DMS153 treated with DMSO at 0.1 percent for 48 hours (cell line): ENCODE data around the gene TACC3.

Source experiments
- DNase-seq: peaks from one replicate; lab custom pipeline; 2025; ENCODE audit not compliant: unreplicated experiment; lab: John Stamatoyannopoulos, UW

The TACC3 gene

DNA sequence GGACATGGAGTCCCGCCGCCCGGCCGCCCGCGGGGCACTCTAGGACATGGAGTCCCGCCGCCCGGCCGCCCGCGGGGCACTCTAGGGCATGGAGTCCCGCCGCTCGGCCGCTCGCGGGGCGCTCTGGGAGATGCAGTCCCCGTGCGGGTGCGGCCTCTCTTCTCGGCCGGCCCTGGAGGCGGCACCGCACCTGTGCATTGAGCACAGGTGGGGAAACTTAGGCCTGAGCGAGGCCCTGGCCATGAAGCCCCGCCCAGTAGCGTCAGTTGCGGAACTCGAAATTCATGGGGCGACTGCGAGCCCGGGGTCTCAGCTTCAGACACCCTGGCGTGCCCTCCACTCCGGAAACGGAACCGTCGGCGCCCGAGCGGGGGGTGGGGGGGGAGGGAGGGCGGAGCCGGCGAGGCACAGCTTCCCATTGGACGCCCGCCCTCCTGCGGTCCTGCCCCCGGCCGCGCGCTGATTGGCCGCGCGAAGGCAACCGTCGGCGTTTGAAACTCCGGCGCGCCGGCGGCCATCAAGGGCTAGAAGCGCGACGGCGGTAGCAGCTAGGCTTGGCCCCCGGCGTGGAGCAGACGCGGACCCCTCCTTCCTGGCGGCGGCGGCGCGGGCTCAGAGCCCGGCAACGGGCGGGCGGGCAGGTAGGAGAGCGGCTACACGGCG is at the start of gene TACC3, which contains the start of gene TMEM129:
Gene TACC3, plus strand, starts transcription at position 519 of the 663 bp plus-strand sequence. CDS start 1,901 bp downstream, outside the sequence.
Gene TMEM129, minus strand, starts transcription at position 321 of the 663 bp plus-strand sequence. CDS start 486 bp downstream, outside the sequence.
- DNase-seq: peak; percentile 75

DNA sequence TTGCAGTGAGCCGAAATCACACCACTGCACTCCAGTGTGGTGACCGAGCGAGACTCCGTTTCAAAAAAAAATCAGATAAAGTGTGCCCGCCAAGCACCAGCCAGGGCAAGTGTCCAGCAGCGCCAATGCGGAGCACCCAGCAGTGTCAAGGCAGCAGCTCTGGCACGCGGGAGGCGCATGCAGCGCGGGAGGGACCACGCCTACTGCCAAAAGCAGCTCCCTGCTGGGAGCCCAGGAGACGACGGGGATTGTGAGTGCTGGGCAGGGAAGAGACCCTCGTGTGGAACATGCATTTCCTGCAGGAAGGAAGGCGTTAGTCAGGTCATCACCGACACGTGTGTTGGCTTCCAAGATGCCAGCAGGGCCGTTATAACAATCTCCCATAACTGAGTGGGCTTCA is 47.6 kb upstream of the TACC3 start:
- no peak for DNase-seq

DNA sequence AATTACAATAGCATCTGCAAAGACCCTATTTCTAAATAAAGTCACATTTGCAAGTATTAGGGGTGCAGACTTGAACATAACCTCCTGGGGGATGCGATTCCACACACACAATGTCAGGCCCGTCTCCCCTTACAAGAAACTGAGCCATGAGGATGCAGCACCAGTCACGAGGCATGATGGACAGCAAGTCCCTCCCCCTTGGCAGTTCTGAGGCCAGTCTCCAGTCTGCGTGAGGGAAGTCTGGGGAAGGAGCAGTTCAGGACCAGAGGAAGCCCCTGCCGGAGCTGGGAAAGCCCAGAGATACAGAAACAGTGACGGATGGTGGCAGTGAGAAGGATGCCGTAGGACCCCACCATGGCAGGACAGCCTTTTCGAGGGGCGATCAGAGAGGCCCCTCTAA is 46.6 kb upstream of the TACC3 start:
- no peak for DNase-seq

DNA sequence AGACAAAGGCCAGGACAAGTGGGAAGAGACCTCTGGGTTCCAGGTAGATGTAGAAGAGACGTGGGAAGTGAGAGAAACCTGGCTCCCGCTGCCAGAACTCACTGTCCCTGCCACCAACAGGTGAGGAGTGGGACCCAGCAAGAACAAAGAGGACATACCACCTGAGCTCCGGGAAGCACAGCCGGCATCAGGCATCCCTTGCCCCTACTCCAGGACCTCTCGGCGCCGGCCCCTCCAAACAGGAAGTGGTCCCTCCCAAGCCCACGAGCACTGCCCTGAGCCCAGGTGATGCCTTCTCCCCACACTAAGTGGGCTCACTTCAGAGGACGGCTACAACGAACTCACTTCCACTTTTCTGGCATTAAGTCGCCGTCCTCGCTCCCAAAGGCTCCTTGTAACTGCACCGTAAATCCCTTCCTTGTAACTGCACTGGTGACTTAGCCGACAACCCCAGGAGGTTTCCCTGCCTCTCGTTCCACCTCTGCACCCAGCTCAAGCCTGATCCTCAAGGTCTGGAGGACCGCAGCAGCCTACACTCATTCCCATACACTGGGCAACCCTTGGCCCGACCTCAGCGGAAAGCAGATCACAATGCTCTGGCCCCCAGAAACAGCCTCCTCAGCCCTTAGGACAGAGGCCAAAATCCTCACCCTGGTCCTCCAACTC is 46.1 kb upstream of the TACC3 start:
- DNase-seq: no peak

DNA sequence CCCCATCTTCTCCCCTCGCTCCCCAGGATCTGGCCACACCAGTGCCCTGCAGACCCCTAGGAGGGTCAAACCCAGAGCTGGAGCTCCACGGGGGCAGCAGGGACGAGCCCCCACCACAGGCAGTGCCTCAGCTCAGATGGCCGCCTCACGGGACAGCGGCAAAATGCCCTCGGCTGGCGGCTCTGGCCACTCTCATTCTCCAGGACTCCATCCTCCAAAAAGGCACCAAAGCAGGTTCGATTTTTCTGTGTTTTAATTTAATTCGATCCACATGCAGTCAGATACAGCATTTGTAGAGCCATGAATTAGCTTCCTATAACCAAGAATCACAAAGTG is 45.6 kb upstream of the TACC3 start:
- DNase-seq: no peak

DNA sequence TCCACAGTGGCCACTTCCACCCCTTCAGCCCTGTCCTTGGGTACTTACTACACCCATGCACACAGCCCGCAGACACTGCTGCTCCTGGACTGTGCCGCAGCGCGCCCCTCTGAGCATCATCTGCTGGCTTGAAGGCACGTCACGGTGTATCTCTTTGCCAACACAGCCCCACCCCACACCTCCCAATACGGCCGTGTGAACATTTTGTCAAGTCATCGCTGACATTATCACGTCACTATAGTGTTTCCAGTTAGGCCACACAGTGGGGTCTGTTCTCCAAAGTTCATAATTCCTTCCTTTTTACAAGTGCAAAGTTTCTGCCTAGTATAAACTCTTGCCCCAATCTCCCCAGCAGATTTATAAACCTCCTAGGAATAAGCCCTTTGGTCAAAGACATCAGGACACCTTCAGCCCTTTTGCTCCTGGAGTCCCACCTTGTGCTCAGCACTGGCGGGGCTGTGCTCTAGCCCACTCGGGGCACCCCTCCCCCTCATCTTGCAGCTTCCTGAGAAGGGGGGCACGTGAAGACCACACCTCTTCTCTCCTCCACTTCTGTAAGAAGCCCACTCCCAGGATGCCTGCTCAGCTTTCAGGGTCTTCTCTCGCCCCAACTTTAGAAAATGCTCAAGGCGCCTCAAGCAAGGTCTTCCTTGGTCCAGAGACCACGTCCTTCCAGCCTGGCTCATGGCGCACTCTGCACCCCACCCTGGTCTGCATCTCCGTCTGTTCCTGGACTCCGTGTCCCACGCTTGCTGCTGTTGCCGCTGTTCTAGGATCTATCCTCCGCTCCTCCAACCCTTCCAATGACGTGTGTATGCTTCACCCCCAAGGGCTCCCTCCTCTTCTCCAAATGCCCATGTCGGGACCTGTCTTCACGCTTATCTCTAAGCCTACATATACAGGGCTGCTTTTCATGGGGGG is 44.5 kb upstream of the TACC3 start:
- DNase-seq: no peak

DNA sequence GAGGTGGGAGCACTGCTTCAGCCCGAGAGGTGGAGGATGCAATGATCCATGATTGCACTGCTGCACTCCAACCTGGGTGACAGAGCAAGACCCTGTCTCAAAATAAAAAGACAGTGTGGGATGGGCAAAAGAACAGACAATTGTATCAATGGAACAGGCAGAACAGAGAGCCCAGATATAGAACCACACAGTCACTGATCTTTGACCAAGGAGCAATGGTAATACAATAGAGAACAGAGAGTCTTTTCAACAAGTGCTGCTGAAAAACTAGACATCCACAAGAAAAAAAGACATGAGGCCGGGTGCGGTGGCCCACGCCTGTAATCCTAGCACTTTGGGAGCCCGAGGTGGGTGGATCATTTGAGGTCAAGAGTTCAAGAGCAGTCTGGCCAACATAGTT is 43.1 kb upstream of the TACC3 start:
- DNase-seq: no peak

DNA sequence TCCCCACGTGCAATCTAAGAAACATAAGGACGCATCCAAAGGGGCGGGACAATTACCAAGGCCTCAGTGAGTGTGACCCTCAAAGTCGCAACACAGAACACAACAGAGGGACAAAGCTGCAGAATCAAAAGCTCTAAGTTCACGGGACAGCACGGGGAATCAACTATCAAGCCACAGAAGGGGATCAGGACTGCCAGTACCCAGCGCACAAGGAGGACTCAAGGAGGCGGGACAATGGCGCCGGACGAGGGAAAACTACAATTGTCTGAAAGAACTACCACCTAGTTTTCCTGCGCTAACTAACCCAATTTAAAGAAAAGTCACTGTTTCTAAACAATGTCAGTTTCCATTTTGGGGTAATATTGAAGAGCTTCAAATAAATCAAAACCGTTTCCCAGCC is 38.5 kb upstream of the TACC3 start:
- no peak for DNase-seq

DNA sequence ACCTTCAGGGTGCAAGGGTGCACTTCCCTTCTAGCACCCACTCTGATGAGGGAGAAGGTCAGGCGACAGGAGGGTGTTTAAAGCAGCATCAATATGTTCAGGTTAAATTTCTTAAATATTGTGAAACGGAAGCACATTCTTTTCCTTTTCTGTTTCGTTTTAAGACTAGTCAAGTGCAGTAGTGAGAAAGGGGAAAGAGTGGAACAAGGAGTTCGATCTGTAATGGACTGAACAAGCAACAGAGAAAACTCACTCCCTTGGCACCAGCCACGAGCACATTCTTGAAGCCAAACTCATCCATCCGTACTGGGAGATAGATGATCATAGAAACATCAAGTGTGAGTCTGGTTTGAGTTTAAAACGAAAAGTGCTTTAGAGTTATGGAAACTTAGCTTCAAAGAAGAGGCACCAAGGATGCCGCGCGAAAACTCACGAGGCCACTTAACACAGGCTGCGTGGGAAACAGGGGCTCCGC is 38.0 kb upstream of the TACC3 start:
- no peak for DNase-seq

DNA sequence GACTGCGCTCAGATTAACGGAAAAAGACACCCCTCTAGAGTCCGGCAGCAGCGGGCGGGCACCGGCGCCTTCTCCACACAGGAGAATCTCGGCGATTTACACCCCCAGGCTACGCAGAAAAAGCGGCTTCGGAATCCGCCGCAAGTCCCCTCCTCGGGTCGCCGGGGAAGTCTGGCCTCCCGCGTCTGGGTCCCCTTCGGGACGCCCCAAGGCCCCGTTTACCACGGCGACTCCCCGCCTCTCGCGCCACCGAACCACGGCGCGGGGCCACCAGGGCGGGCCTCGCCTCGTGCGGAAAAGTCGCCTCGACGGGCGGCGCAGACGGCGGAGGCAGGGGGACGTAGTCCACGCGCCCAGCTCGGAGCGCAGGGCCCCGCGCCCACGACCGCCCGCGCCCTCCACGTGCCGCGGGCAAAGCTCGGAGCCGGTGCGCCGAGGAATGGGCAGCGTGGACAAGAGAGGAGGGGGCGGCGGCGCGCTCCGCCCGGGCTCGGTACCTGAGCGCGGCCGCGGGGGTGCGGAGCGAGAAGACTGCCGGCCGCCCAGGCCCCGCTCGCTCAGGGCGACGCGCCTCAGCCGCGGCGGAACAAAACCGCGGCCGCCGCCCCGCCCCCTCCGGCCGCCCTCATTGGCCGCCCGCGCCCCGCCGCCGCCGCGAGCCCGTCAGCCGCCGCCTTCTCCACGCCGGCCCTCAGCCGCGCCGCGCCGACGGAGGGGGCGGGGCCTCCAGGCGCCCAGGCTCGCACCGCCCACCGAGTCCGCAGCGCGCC is 37.4 kb upstream of the TACC3 start, which contains the start of gene FAM53A:
Gene FAM53A, minus strand, starts transcription at position 578 of the 770 bp plus-strand sequence. CDS start 15,572 bp downstream, outside the sequence.
- DNase-seq: no peak

DNA sequence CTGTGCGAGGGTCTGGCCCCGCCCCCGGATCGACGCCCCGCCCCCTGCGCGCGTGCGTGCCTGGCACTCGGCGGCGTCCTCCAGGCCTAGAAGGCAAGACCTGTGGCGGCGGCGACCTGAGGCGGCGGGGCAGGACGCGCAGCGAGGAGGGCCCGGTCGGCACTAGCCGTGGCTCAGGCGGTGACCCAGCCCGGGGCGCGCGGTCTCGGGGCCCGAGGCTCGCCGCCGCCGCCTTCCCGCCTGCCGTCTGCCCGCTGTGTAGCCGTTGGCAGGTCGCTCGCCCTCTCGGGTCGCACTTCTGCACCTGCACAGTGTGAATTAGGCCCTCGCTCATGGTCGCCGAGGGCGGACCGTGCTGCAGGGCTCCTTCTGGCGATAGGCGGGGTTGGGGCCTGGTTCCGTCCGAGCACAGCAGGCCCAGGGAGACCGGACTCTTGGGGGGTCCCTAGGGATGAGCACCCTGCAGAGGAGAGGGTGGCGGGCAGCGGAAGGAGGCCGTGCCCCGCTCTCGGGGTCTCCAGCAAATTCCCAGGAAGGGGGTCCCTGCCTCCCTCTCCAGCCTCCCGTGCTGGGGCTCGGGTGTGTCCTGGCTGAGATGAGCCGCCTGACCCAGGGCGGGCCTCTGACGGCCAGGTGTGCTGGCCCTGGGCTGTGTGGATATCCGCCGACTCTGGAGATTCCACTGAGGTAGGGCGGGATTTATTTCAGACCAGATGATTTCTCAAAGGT is 36.7 kb upstream of the TACC3 start:
- DNase-seq: no peak

DNA sequence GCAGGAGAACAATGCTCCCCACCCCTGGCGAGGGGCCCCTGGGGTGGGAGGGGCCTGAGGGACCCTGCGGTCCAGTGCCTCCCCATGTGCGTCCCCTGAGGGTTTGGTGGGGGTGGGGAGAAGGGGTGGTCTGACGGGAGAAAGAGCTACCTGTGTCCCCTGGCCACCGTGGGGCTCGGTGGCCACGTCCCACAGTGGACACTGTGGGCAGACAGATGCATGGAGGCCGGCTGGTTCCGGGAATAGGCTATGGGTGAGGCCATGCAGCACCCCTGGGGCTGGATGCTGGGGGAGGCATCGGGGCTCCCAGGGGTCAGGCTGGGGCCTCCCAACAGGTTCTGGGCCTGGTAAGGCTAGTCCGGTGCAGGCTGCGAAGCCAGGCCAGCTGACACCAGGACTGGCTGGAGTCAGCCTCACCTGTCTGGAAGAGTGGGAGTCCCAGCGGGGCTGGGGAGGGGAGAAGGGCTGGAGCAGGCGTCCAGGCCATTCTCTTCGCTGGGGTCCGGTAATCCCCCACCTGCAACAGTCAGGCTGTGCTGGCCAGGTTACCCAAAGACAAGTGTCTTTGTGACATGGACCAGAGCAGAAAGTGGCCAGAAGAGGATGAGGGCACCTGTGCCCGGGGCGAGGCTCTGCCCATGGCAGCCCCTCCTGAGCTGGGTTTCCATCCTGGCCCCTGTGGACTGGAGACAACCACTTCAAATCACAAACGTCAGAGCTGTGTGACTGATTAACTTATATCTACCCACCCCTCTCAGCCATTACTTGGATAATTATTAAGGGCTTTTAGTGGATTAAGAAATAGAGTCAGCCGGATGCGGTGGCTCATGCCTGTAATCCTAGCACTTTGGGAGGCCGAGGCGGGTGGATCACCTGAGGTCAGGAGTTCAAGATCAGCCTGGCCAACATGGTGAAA is 35.8 kb upstream of the TACC3 start:
- DNase-seq: no peak

DNA sequence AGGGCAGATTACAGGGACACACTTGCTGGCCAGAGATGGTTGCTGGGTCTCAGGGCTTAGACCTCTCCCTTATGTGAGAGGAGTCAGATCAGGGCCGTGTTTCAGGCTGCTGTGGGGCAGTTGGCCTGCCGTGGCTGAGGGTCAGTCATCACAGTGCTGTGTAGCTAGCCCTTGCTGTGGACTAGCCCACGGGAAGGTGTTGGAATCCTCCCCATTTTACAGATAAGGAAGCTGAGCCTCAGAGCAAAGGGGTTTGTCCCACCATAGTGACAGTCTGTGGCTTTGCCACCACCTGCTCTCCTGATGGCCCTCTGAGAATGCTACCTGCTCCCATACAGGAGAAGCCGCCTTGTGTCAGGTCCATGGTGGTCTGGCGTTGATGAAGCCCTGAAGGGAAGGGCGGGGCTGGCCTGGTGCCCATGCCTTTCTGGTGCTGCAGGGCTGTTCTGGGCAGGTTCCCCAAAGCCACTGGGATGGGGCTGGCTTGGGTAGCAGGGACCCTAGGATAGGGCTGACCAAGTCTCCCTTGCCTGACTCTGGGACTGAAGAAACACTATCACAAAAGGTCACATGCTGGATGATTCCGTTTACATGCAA is 34.8 kb upstream of the TACC3 start:
- DNase-seq: no peak

DNA sequence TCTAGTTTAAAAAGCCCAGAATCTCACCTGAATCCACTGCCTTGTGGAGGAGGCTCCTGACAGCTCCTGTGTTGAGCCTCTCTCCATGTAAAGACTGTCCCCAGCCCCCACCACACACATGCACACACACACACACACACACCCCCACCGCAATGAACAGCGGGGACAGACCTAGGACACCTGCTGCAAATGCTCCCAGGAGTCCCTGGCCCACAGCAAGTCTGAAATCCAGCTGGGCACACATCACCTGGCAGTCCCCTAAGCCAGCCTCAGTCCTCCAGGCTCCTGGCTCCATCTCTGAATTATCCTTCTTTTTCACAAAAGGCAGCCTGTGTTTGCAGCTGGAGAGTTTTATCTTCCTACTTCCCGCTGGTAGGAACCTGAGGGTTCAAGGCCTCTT is 30.6 kb upstream of the TACC3 start:
- no peak for DNase-seq

DNA sequence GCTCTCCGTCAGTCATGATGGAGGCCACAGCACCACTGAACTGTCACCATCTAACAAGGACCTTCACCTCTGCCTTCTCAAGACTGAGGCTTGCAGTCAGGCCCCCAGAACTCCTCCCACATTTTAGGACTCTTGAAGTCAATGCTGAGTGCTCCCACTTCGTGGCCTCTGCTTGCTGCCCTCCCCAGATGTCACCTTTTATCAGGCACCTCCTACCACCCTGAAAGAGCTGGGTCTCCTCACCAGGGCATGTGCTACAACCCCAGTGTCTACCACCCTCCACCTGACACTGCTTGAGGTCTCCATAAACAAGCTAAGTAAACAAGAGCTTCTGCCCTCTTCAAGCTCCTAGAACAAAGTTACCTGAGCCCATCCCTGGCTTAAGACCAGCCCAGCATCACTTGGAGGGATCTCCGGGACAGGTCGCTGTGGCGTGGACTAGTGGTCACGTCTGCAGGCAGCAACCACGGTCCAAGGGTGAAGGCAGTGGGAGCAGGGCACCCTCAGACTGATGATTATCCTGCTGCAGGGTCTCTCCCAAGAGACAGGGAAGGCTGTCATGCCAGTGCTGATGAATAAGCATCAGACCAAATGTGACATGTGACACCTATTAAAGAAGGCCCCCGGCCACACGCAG is 29.5 kb upstream of the TACC3 start:
- DNase-seq: no peak

DNA sequence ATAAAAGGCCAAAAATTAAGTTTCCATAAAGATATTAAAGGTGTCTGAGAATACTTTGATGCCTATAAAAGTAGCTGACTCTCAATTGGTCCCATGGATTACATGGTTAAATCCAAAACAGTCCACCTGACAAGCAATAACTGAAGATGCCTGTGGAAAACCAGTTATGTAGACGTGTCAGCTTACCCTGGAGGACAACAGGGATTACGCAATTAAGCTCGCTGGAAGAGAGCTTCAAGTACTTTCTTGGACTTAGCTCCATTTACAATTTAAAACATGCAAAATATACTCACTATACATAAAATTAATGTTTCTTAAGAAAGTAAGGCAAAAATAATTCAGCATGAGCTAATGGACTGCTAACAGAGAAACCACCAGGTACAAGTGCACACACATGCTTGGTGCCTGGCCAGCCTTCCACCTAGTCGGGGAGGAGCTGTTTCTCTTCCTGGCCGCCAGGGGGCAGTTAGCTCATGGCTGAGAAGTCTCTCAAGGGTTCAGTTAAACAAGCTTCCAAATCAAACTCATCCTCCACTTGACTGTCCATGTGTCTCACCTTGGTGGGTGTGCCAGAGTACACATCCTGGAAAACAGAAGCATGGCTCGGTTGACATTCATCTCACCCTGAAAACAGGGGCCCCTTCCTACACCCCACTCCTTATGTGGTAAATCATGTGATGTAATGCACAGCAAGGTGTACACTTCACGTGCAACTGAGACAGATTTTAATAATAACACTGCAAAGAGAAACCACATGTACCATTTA is 28.0 kb upstream of the TACC3 start:
- no peak for DNase-seq

DNA sequence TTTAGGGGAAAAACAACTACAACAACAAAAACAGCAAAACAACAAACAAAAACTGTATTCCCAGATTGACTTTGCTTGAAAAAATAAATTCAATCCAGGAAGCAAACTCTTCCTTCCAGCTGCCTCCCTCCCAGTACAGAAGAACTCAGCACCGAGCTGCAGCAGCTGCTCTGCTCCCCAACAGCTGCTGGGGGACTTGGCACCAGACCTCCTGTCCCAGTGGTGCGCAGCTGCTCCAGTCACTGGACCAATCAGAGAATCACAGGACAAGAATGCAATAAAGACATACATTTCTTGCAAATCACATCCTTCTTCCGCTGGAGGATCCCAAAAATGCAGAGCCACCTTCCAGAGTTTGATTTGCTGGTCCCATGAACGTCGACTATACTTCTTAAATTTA is 25.4 kb upstream of the TACC3 start:
- no peak for DNase-seq
